H1 (cell line): ENCODE measurements around the gene PBX3. TPM values are rescaled to one million over a fixed set of nuclear protein-coding genes. Genes with fewer than 3 reads are reported as not detected.

Experiments used
- CHD1 ChIP-seq: IDR thresholded peaks from 2 replicates; pipeline ENCODE4 v1.6.1; 2012; ENCODE audit warnings: low read depth, low read length, improper control_type of control experiment
- CTCF ChIP-seq, 3 experiments: IDR thresholded peaks; 1 replicate in 2 of 3; 2 replicates in 1 of 3; pipeline versions ENCODE4 v1.5.1 to v1.6.1; 2011; ENCODE audit warnings: low read length in 3 of 3, mild to moderate bottlenecking in 3 of 3, inconsistent platforms in 2 of 3, low read depth in 1 of 3, moderate library complexity in 1 of 3; ENCODE audit not compliant: insufficient read depth in 1 of 3; ENCODE audit errors: control extremely low read depth in 1 of 3
- SAP30 ChIP-seq: fragments of 300-600 bp; sonication (generic); IDR thresholded peaks from 2 replicates; pipeline ENCODE4 v1.7.1; 2012; ENCODE audit warnings: low read length, moderate library complexity, mild to moderate bottlenecking, inconsistent platforms; ENCODE audit not compliant: insufficient read depth, insufficient replicate concordance
- polyA plus RNA-seq, 7 experiments: library from polyadenylated mRNA; depleted of rRNA in 3 of 7; stranded (reverse) in 5 of 7; unstranded in 2 of 7; fragments of >200 nt in 5 of 7; fragments of 200-250 nt in 2 of 7; gene quantifications; 1 replicate in 5 of 7; 2 replicates in 1 of 7; 4 replicates in 1 of 7; pipeline versions ENCODE4 v1.2.1 to v1.2.3, GENCODE V29; 2011 to 2013; ENCODE audit warnings: missing spikeins in 2 of 7, mixed read lengths in 2 of 7
- total RNA-seq: library from RNA; stranded (reverse); fragmentation: NEBNext Ultra II Directional; extraction: Animal tissue kit (Norgen Biotek cat#: 25700); gene quantifications from 2 replicates; pipeline ENCODE4 v1.2.1, GENCODE V29; 2021

PBX3 gene
- total and polyA plus RNA-seq, 2 of the 8 experiments (the other 6 are each of a cell fraction or from before 2014, with no cell fraction given), result 22.7 to 44.3 TPM

GRCh38 chr9:125750627-125751011 lies 3.4 kb downstream of the PBX3 start (continued):
- TF ChIP-seq CTCF (IDR thresholded peaks at IDR 0.05; ENCODE audit: control extremely low read depth in 1 of 3, insufficient read depth in 1 of 3, low read depth in 1 of 3, low read length in 3 of 3) (no peak), CHD1 (no peak), SAP30 (no peak)
